Measurements from ENCODE around the gene GAS7.
A peak's percentile ranks its signal among the peaks of the same experiment; 100 is the strongest.

The GAS7 gene

DNA sequence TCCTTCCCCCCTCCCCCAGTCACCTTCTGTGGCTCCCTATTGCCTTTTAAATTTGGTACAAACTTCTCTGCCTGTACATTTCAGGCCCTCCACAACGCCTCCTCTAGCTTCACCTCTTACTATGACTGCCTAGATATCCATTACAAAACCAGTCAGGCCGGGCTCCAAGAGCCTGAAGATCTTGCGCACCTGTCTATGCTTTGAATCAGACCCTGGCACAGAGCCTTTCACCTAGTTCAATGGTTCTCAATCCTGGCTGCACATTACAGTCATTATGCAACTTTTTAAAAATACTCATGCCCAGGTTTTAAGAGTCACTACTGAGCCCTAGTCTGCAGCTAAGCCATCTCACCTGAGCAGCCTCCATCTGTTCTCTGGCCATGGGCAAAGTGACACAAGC lies 1.6 kb upstream of the GAS7 start:
- DNase-seq (ENCODE audit: low spot score), result no peak
- TF ChIP-seq CTCF (IDR thresholded peaks at IDR 0.05; ENCODE audit: extremely low read depth, missing control alignments), result no peak

- TF ChIP-seq CTCF (IDR thresholded peaks at IDR 0.05; ENCODE audit: extremely low read depth, missing control alignments), result no peak
- DNase-seq (ENCODE audit: low spot score), result peak; percentile 55
Measured at GRCh38 chr17:10197721-10198508, 491 bp downstream of the GAS7 start.

DNA sequence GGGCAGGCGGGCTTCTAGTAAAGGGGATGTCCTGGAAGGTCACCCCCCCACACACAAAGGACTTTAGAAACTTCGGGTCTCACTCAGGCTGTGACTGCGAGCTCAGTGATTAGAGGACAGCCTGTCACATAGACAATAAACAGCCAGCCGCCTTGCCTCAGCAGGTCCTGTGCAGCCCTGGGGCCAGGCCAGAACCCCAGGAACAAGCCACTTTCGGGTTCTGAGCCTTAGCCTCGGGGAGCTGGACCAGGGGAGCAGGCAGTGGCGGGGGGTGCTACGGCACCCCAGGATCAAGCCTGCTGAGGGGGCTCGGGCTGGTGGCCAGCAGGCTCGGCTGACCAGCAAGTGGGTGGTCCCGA lies 1.1 kb downstream of the GAS7 start:
- TF ChIP-seq CTCF (IDR thresholded peaks at IDR 0.05; ENCODE audit: extremely low read depth, missing control alignments), result no peak
- DNase-seq (ENCODE audit: low spot score), result no peak

DNA sequence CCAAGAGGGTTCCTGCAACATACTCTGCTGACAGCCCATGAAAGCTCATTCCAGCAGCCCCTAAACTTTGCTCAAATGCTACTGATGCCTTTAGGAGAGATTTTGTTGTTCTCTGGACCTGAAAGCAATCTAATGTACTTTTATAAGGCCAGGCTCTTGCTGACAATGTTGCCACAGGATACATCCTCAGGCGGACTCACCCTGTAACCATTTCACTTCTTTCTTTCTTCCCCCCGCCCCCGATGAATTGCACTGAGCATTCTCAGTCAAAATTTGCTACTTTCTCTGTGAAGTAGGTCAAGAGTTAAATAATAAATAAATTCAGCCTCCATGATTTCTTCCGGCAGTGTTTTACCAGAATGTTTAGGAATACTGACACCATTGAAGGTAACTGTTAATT lies 1.5 kb downstream of the GAS7 start:
- DNase-seq (ENCODE audit: low spot score), result no peak
- no peak for TF ChIP-seq CTCF (IDR thresholded peaks at IDR 0.05; ENCODE audit: extremely low read depth, missing control alignments)

- no peak for DNase-seq (ENCODE audit: low spot score)
- TF ChIP-seq CTCF (IDR thresholded peaks at IDR 0.05; ENCODE audit: extremely low read depth, missing control alignments), result no peak
Measured at GRCh38 chr17:10196384-10196895, 2.0 kb downstream of the GAS7 start.

- TF ChIP-seq CTCF (IDR thresholded peaks at IDR 0.05; ENCODE audit: extremely low read depth, missing control alignments), result no peak
- no peak for DNase-seq (ENCODE audit: low spot score)
Measured at GRCh38 chr17:10195090-10195805, 3.2 kb downstream of the GAS7 start.

DNA sequence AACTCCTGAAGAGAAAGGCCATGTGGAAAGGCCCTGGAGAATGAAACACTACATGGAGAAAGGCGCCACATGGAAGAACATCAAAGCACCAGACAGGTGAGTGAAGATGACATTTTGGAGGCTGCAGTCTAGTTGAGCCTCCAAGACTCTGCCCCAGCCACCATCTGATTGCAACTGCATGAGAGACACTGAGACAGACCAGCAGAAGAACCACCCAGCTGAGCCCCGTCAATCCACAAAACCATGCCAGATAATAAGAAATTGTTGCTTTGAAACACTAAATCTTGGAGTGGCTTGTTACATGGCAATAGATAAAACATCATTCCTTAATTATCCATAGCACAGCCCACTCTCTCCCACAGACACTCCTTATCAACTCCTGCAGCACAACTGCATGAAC lies 4.8 kb downstream of the GAS7 start:
- no peak for DNase-seq (ENCODE audit: low spot score)
- TF ChIP-seq CTCF (IDR thresholded peaks at IDR 0.05; ENCODE audit: extremely low read depth, missing control alignments), result no peak

Data from GM20000 (cell line).